CD4-positive, CD25-positive, alpha-beta regulatory T cell (primary cell): Measurements from ENCODE around the gene CAMTA1. TPM values are rescaled to one million over a fixed set of nuclear protein-coding genes. Genes with fewer than 3 reads are reported as not detected.

Experiments used
- ATAC-seq, 2 donors: fragments of 150-1000 bp; cut with Tn5 transposase; one replicate each; pipeline ENCODE4 v1.10.0; 2021; ENCODE audit warnings: low read depth in 2 of 2, moderate number of reproducible peaks in 2 of 2, moderate library complexity in 1 of 2
- DNase-seq, 3 donors: peaks; one replicate each; pipeline versions ENCODE4 v3.0.0 to v3.0.0-alpha.2; 2012 to 2022; ENCODE audit warnings: mixed read lengths in 1 of 3
- H3K27ac ChIP-seq: one replicate; pipeline ENCODE4 v1.7.0; 2013; ENCODE audit warnings: mild to moderate bottlenecking, low read length; ENCODE audit not compliant: insufficient read depth, poor library complexity, severe bottlenecking
- H3K27me3 ChIP-seq: one replicate; pipeline ENCODE4 v1.7.0; 2013; ENCODE audit warnings: low read length; ENCODE audit not compliant: control insufficient read depth, insufficient read depth
- H3K36me3 ChIP-seq: one replicate; pipeline ENCODE4 v1.7.0; 2013; ENCODE audit warnings: mild to moderate bottlenecking, low read length, moderate library complexity; ENCODE audit not compliant: control insufficient read depth, insufficient read depth
- H3K4me1 ChIP-seq: 2 replicates; pipeline ENCODE4 v1.7.0; 2013; ENCODE audit warnings: mild to moderate bottlenecking, low read length; ENCODE audit not compliant: insufficient read depth, control insufficient read depth, poor library complexity, severe bottlenecking
- H3K4me3 ChIP-seq: one replicate; pipeline ENCODE4 v1.7.0; 2013; ENCODE audit warnings: low read depth, mild to moderate bottlenecking, low read length, moderate library complexity
- H3K9me3 ChIP-seq, 2 experiments: 1 replicate in 1 of 2; 2 replicates in 1 of 2; pipeline ENCODE4 v1.7.0; 2013; ENCODE audit warnings: low read length in 2 of 2, mild to moderate bottlenecking in 1 of 2, moderate library complexity in 1 of 2; ENCODE audit not compliant: control insufficient read depth in 2 of 2
- H3K27ac Mint-ChIP-seq, 3 donors: one replicate each; pipeline ENCODE4 v1.8.0; 2020 to 2022; ENCODE audit warnings: mild to moderate bottlenecking in 3 of 3, mixed read lengths in 3 of 3, moderate library complexity in 2 of 3
- H3K27me3 Mint-ChIP-seq: one replicate; pipeline ENCODE4 v1.8.0; 2022; ENCODE audit warnings: mild to moderate bottlenecking, mixed read lengths
- H3K36me3 Mint-ChIP-seq: one replicate; pipeline ENCODE4 v1.8.0; 2020; ENCODE audit warnings: mixed read lengths
- H3K4me1 Mint-ChIP-seq, 4 donors: one replicate each; pipeline ENCODE4 v1.8.0; 2020 to 2022; ENCODE audit warnings: mixed read lengths in 4 of 4, mild to moderate bottlenecking in 1 of 4
- H3K4me3 Mint-ChIP-seq, 4 donors: one replicate each; pipeline ENCODE4 v1.8.0; 2020 to 2022; ENCODE audit warnings: mild to moderate bottlenecking in 4 of 4, mixed read lengths in 4 of 4, moderate library complexity in 3 of 4
- H3K9me3 Mint-ChIP-seq, 7 donors: one replicate each; pipeline ENCODE4 v1.8.0; 2020 to 2022; ENCODE audit warnings: mixed read lengths in 7 of 7, mild to moderate bottlenecking in 3 of 7, moderate library complexity in 2 of 7
- polyA plus RNA-seq, 4 donors: library from polyadenylated mRNA; unstranded; fragments of 300-500 nt; fragmentation: Illumina TruSeq; gene quantifications; one replicate each; pipeline ENCODE4 v1.2.3, GENCODE V29; 2021
- total RNA-seq: library from RNA; stranded (reverse); gene quantifications from one replicate; pipeline ENCODE4 v1.2.3, GENCODE V29; 2022

Gene CAMTA1
- total and polyA plus RNA-seq, 5 donors from 2014 or later, result 48.8 to 112 (median 80.0) TPM

- Histone ChIP-seq H3K27me3 (no peaks in the 10 kb centered on the region), H3K9me3 (no peaks in the 10 kb centered on the region), H3K4me3 (no peak overlapping the region), H3K36me3 (no peaks in the 10 kb centered on the region), H3K27ac (no peak overlapping the region), H3K4me1 (no peaks in the 10 kb centered on the region)
- DNase-seq (no peak), ATAC-seq (no peak)
- Mint-ChIP-seq H3K27me3 (peaks cover 13% of the 10 kb centered on the region), H3K27ac (no peak overlapping the region), H3K4me1 (no peaks in the 10 kb centered on the region), H3K4me3 (no peak overlapping the region), H3K36me3 (no peaks in the 10 kb centered on the region), H3K9me3 (peaks cover 0 to 2% (median 0%) of the 10 kb centered on the region in 7 donors)
These were observed 263.1 kb downstream of the CAMTA1 start for GRCh38 chr1:7048395-7048794.

- no peak for ATAC-seq
- H3K4me1 Mint-ChIP-seq, result no peaks in the 10 kb centered on the region
- H3K9me3 Mint-ChIP-seq, result peaks cover 0 to 2% (median 0%) of the 10 kb centered on the region in 7 donors
- H3K36me3 ChIP-seq, result no peaks in the 10 kb centered on the region
- no peaks in the 10 kb centered on the region for H3K9me3 ChIP-seq
- H3K36me3 Mint-ChIP-seq, result no peaks in the 10 kb centered on the region
- H3K4me3 Mint-ChIP-seq, result no peak overlapping the region
- no peak overlapping the region for H3K27ac Mint-ChIP-seq
- DNase-seq, result no peak
- no peak overlapping the region for H3K4me3 ChIP-seq
- no peaks in the 10 kb centered on the region for H3K27me3 ChIP-seq
- H3K27me3 Mint-ChIP-seq, result peaks cover 8% of the 10 kb centered on the region
- no peaks in the 10 kb centered on the region for H3K4me1 ChIP-seq
- H3K27ac ChIP-seq, result no peak overlapping the region
These were observed 264.8 kb downstream of the CAMTA1 start for GRCh38 chr1:7049913-7050625.

- H3K4me3 Mint-ChIP-seq, result peak overlapping the region in 1 of 4 donors; percentile 21
These were observed 265.8 kb downstream of the CAMTA1 start for GRCh38 chr1:7050751-7051665.

GRCh38 chr1:7052701-7053100 is 267.4 kb downstream of the CAMTA1 start:
- peaks cover 0 to 2% (median 0%) of the 10 kb centered on the region in 7 donors for H3K9me3 Mint-ChIP-seq
- H3K36me3 Mint-ChIP-seq, result no peaks in the 10 kb centered on the region
- H3K4me1 Mint-ChIP-seq, result no peaks in the 10 kb centered on the region
- H3K27ac Mint-ChIP-seq, result no peak overlapping the region
- H3K4me1 ChIP-seq, result no peaks in the 10 kb centered on the region
- no peak for DNase-seq
- peaks cover under 1% of the 10 kb centered on the region for H3K27me3 Mint-ChIP-seq
- no peak for ATAC-seq
- no peaks in the 10 kb centered on the region for H3K27me3 ChIP-seq
- no peaks in the 10 kb centered on the region for H3K9me3 ChIP-seq
- no peak overlapping the region for H3K27ac ChIP-seq
- no peak overlapping the region for H3K4me3 Mint-ChIP-seq
- no peak overlapping the region for H3K4me3 ChIP-seq
- H3K36me3 ChIP-seq, result no peaks in the 10 kb centered on the region

More at GRCh38 chr1:7050751-7051665, 265.8 kb downstream of the CAMTA1 start:
- Histone ChIP-seq H3K36me3 (no peaks in the 10 kb centered on the region), H3K4me3 (no peak overlapping the region), H3K4me1 (no peaks in the 10 kb centered on the region), H3K27ac (no peak overlapping the region), H3K27me3 (no peaks in the 10 kb centered on the region), H3K9me3 (no peaks in the 10 kb centered on the region)
- DNase-seq (no peak), ATAC-seq (no peak)
- H3K9me3 Mint-ChIP-seq, result peaks cover 0 to 2% (median 0%) of the 10 kb centered on the region in 7 donors
- H3K36me3 Mint-ChIP-seq, result no peaks in the 10 kb centered on the region
- H3K27me3 Mint-ChIP-seq, result peaks cover 8% of the 10 kb centered on the region
- no peak overlapping the region for H3K27ac Mint-ChIP-seq
- H3K4me1 Mint-ChIP-seq, result no peaks in the 10 kb centered on the region

GRCh38 chr1:7060745-7061144 is 275.5 kb downstream of the CAMTA1 start:
- H3K4me1 Mint-ChIP-seq, result no peaks in the 10 kb centered on the region
- no peak for ATAC-seq
- H3K9me3 Mint-ChIP-seq, result peaks cover 0 to 3% (median 0%) of the 10 kb centered on the region in 7 donors
- no peak for DNase-seq
- Histone ChIP-seq H3K4me3 (no peak overlapping the region), H3K4me1 (no peaks in the 10 kb centered on the region), H3K9me3 (no peaks in the 10 kb centered on the region), H3K36me3 (no peaks in the 10 kb centered on the region), H3K27me3 (no peaks in the 10 kb centered on the region), H3K27ac (no peak overlapping the region)
- H3K4me3 Mint-ChIP-seq, result no peak overlapping the region
- H3K36me3 Mint-ChIP-seq, result no peaks in the 10 kb centered on the region
- no peak overlapping the region for H3K27ac Mint-ChIP-seq
- no peaks in the 10 kb centered on the region for H3K27me3 Mint-ChIP-seq

GRCh38 chr1:7062346-7063061 is 277.2 kb downstream of the CAMTA1 start:
- peaks cover 0 to 1% (median 0%) of the 10 kb centered on the region in 7 donors for H3K9me3 Mint-ChIP-seq
- no peaks in the 10 kb centered on the region for H3K27me3 Mint-ChIP-seq
- ATAC-seq, result no peak

GRCh38 chr1:7063981-7064380 is 278.7 kb downstream of the CAMTA1 start:
- H3K27me3 ChIP-seq, result no peaks in the 10 kb centered on the region
- Mint-ChIP-seq H3K9me3 (peaks cover 0 to 1% (median 0%) of the 10 kb centered on the region in 7 donors), H3K4me1 (no peaks in the 10 kb centered on the region), H3K27ac (no peak overlapping the region), H3K36me3 (no peaks in the 10 kb centered on the region), H3K27me3 (no peaks in the 10 kb centered on the region), H3K4me3 (no peak overlapping the region)
- H3K9me3 ChIP-seq, result no peaks in the 10 kb centered on the region
- no peaks in the 10 kb centered on the region for H3K4me1 ChIP-seq
- H3K27ac ChIP-seq, result no peak overlapping the region
- H3K36me3 ChIP-seq, result no peaks in the 10 kb centered on the region
- no peak overlapping the region for H3K4me3 ChIP-seq
- DNase-seq, result no peak
- no peak for ATAC-seq

More at GRCh38 chr1:7062346-7063061, 277.2 kb downstream of the CAMTA1 start:
- DNase-seq, result no peak
- no peaks in the 10 kb centered on the region for H3K4me1 Mint-ChIP-seq
- H3K4me3 Mint-ChIP-seq, result no peak overlapping the region
- no peaks in the 10 kb centered on the region for H3K27me3 ChIP-seq
- H3K36me3 Mint-ChIP-seq, result no peaks in the 10 kb centered on the region
- no peak overlapping the region for H3K4me3 ChIP-seq
- no peaks in the 10 kb centered on the region for H3K36me3 ChIP-seq
- H3K27ac ChIP-seq, result no peak overlapping the region
- H3K4me1 ChIP-seq, result no peaks in the 10 kb centered on the region
- H3K27ac Mint-ChIP-seq, result peak overlapping the region in 1 of 3 donors; percentile 76
- H3K9me3 ChIP-seq, result no peaks in the 10 kb centered on the region
